B cell (primary cell): ENCODE measurements around the gene TLX1. TPM values are rescaled to one million over a fixed set of nuclear protein-coding genes. Genes with fewer than 3 reads are reported as not detected.
A peak's percentile ranks its signal among the peaks of the same experiment; 100 is the strongest.

Source experiments
- ATAC-seq: fragments of 200-7000 bp; cut with Tn5 transposase; one replicate; pipeline ENCODE4 v1.10.0; 2021; ENCODE audit warnings: low read depth, mild to moderate bottlenecking, moderate number of reproducible peaks, moderate library complexity
- CTCF ChIA-PET: fragments of 350-600 bp; sonication (Branson Sonifier 250); formaldehyde crosslinking; loops from one replicate; lab custom pipeline; 2021; ENCODE audit warnings: antibody characterized with exemption, inconsistent platforms; lab: Charles Lee
- POLR2A ChIA-PET: fragments of 350-600 bp; sonication (Branson Sonifier 250); formaldehyde crosslinking; loops from one replicate; lab custom pipeline; 2021; ENCODE audit warnings: antibody characterized with exemption; lab: Charles Lee
- DNase-seq: peaks from one replicate; pipeline ENCODE4 v3.0.0; 2013
- H2AFZ ChIP-seq: 2 replicates; pipeline ENCODE4 v1.6.1; 2012; ENCODE audit warnings: mild to moderate bottlenecking, low read depth, low read length; ENCODE audit not compliant: insufficient read depth, poor library complexity, severe bottlenecking
- H3K27ac ChIP-seq, 2 donors: 1 replicate in 1 of 2; 2 replicates in 1 of 2; pipeline ENCODE4 v1.5.1; 2012 to 2013; ENCODE audit warnings: low read length in 2 of 2, mild to moderate bottlenecking in 2 of 2, moderate library complexity in 1 of 2
- H3K27me3 ChIP-seq, 4 experiments: fragments of 200-600 bp in 1 of 4; sonication (generic) in 1 of 4; replicated peaks in 1 of 4; 1 replicate in 2 of 4; 2 replicates in 2 of 4; pipeline versions ENCODE4 v1.6.1 to v1.7.0; 2013 to 2016; ENCODE audit warnings: low read length in 3 of 4, mild to moderate bottlenecking in 2 of 4, mixed read lengths in 1 of 4, moderate library complexity in 1 of 4; ENCODE audit not compliant: insufficient read depth in 4 of 4, control insufficient read depth in 3 of 4; ENCODE audit errors: control extremely low read depth in 1 of 4
- H3K36me3 ChIP-seq, 2 experiments: replicated peaks in 1 of 2; 1 replicate in 1 of 2; 2 replicates in 1 of 2; pipeline versions ENCODE4 v1.6.1 to v1.7.1; 2013; ENCODE audit warnings: low read length in 1 of 2; ENCODE audit not compliant: insufficient read depth in 2 of 2, control insufficient read depth in 1 of 2; ENCODE audit errors: control extremely low read depth in 1 of 2, extremely low read depth in 1 of 2
- H3K4me1 ChIP-seq, 2 donors: fragments of 200-600 bp in 1 of 2; sonication (generic) in 1 of 2; 1 replicate in 1 of 2; 2 replicates in 1 of 2; pipeline versions ENCODE4 v1.5.1 to v1.6.1; 2013 to 2017; ENCODE audit warnings: low read length in 2 of 2; ENCODE audit not compliant: control insufficient read depth in 2 of 2, insufficient read depth in 2 of 2
- H3K4me2 ChIP-seq: replicated peaks from 2 replicates; pipeline ENCODE3; 2012; ENCODE audit warnings: mild to moderate bottlenecking, low read depth, low read length; ENCODE audit not compliant: poor library complexity, severe bottlenecking
- H3K4me3 ChIP-seq, 5 experiments: fragments of 200-600 bp in 1 of 5; sonication (generic) in 1 of 5; 1 replicate in 3 of 5; 2 replicates in 2 of 5; pipeline versions ENCODE4 v1.5.1 to v1.7.0; 2011 to 2016; ENCODE audit warnings: low read length in 4 of 5, mild to moderate bottlenecking in 4 of 5, low read depth in 2 of 5, control low read depth in 1 of 5, moderate library complexity in 1 of 5; ENCODE audit not compliant: insufficient read depth in 1 of 5; ENCODE audit errors: control extremely low read depth in 1 of 5, extremely low read depth in 1 of 5
- H3K79me2 ChIP-seq: fragments of 200-600 bp; sonication (generic); one replicate; pipeline ENCODE4 v1.6.0; 2016; ENCODE audit warnings: low read length; ENCODE audit not compliant: control insufficient read depth, insufficient read depth
- H3K9ac ChIP-seq: fragments of 200-600 bp; sonication (generic); 2 replicates; pipeline ENCODE4 v1.6.1; 2017; ENCODE audit warnings: mild to moderate bottlenecking, low read length, moderate library complexity
- H3K9me3 ChIP-seq, 3 donors: one replicate each; pipeline versions ENCODE4 v1.6.1 to v1.7.1; 2013; ENCODE audit warnings: low read length in 2 of 3; ENCODE audit not compliant: control insufficient read depth in 2 of 3, insufficient read depth in 1 of 3; ENCODE audit errors: control extremely low read depth in 1 of 3
- H4K20me1 ChIP-seq: 2 replicates; pipeline ENCODE4 v1.6.0; 2012; ENCODE audit warnings: mild to moderate bottlenecking, low read length; ENCODE audit not compliant: insufficient read depth, control insufficient read depth, poor library complexity, severe bottlenecking
- H3K27ac Mint-ChIP-seq: one replicate; pipeline ENCODE4 v1.8.0; 2021; ENCODE audit warnings: mixed read lengths
- H3K27me3 Mint-ChIP-seq: one replicate; pipeline ENCODE4 v1.8.0; 2021; ENCODE audit warnings: mixed read lengths
- H3K4me1 Mint-ChIP-seq: one replicate; pipeline ENCODE4 v1.8.0; 2021; ENCODE audit warnings: mixed read lengths
- H3K4me3 Mint-ChIP-seq: one replicate; pipeline ENCODE4 v1.8.0; 2021; ENCODE audit warnings: mixed read lengths
- H3K9me3 Mint-ChIP-seq: one replicate; pipeline ENCODE4 v1.8.0; 2022; ENCODE audit warnings: mixed read lengths; ENCODE audit not compliant: insufficient read depth
- CTCF ChIP-seq: fragments of 200-600 bp; IDR thresholded peaks from one replicate; pipeline ENCODE4 v1.8.0; 2022; ENCODE audit warnings: antibody characterized with exemption, mild to moderate bottlenecking
- EZH2 ChIP-seq: IDR thresholded peaks from 2 replicates; pipeline ENCODE4 v1.6.1; 2012; ENCODE audit warnings: borderline replicate concordance, low read depth, mild to moderate bottlenecking, moderate library complexity, low read length; ENCODE audit not compliant: insufficient read depth, poor library complexity, severe bottlenecking
- WGBS: methylation state at CpG from one replicate; pipeline ENCODE4 v1.1.5; 2013; ENCODE audit warnings: missing lambda C conversion rate; ENCODE audit not compliant: insufficient coverage; 5-methylcytosine and 5-hydroxymethylcytosine counted together
- intact Hi-C: fragments of 100-400 bp; cut with micrococcal nuclease; formaldehyde crosslinking; loops from one replicate; pipeline ENCODE4 v1.10.0; 2022
- polyA plus RNA-seq: library from polyadenylated mRNA; depleted of rRNA; stranded (reverse); fragments of >200 nt; gene quantifications from 2 replicates; pipeline ENCODE4 v1.2.3, GENCODE V29; 2012
- total RNA-seq, 2 donors: library from RNA; stranded (reverse); fragments of 120-200 nt in 1 of 2; gene quantifications; 1 replicate in 1 of 2; 2 replicates in 1 of 2; pipeline versions ENCODE4 v1.2.3 to v1.2.4, GENCODE V29; 2013 to 2022

TLX1 gene
- total and polyA plus RNA-seq, 2 donors (not counting 1 experiment from before 2014, with no cell fraction given) = not detected

- ChIA-PET POLR2A (interaction anchor here (0.6 kb wide), 1 partner anchor 684 kb away, joined by 3 read pairs; no protein-coding TSS in a partner anchor), CTCF (interaction anchor here (0.8 to 13.9 kb wide), 18 partner anchors 10 to 155 kb away, joined by 3 to 347 read pairs (median 5); partner anchors contain the start of genes PDZD7 and SFXN3)
- Mint-ChIP-seq H3K9me3 (no peaks in the 10 kb centered on the region), H3K27ac (no peak overlapping the region), H3K4me1 (peaks cover 2% of the 10 kb centered on the region), H3K27me3 (peaks cover 63% of the 10 kb centered on the region), H3K4me3 (no peak overlapping the region)
- Histone ChIP-seq H3K27ac (no peak overlapping the region), H3K9me3 (peaks cover 0 to 12% (median 0%) of the 10 kb centered on the region in 3 donors), H4K20me1 (no peaks in the 10 kb centered on the region), H3K79me2 (no peaks in the 10 kb centered on the region), H3K4me1 (no peaks in the 10 kb centered on the region), H3K4me2 (no peak overlapping the region), H3K27me3 (peaks cover 0 to 81% (median 9%) of the 10 kb centered on the region in 4 experiments), H3K36me3 (no peaks in the 10 kb centered on the region), H3K4me3 (no peak overlapping the region), H3K9ac (no peak overlapping the region), H2AFZ (no peak overlapping the region)
- TF ChIP-seq CTCF = no peak
- TF ChIP-seq EZH2 = no peak
- intact Hi-C loops = loop anchor here (1.0 to 5.0 kb wide), 2 partner anchors 47 to 477 kb away; no protein-coding TSS in a partner anchor
- DNase-seq = no peak
- WGBS = 70% methylated on average over 4 of the region's 6 CpGs
- ATAC-seq = no peak
These were observed 36.1 kb upstream of the TLX1 start for GRCh38 chr10:101095004-101095403.

GRCh38 chr10:101095550-101096213, 35.4 kb upstream of the TLX1 start:
- Mint-ChIP-seq H3K4me1 (peaks cover 2% of the 10 kb centered on the region), H3K9me3 (no peaks in the 10 kb centered on the region), H3K4me3 (no peak overlapping the region), H3K27ac (no peak overlapping the region), H3K27me3 (peaks cover 58% of the 10 kb centered on the region)
- intact Hi-C loops = loop anchor here (1.0 to 5.0 kb wide), 2 partner anchors 47 to 477 kb away; no protein-coding TSS in a partner anchor
- Histone ChIP-seq H3K9ac (no peak overlapping the region), H3K4me1 (no peaks in the 10 kb centered on the region), H3K27ac (no peak overlapping the region), H3K4me2 (no peak overlapping the region), H3K79me2 (no peaks in the 10 kb centered on the region), H3K4me3 (no peak overlapping the region), H3K9me3 (peaks cover 0 to 12% (median 0%) of the 10 kb centered on the region in 3 donors), H2AFZ (no peak overlapping the region), H3K27me3 (peaks cover 0 to 83% (median 10%) of the 10 kb centered on the region in 4 experiments), H4K20me1 (no peaks in the 10 kb centered on the region), H3K36me3 (no peaks in the 10 kb centered on the region)
- WGBS = 26% methylated on average over 5 of the region's 7 CpGs
- ATAC-seq (peak; percentile 92), DNase-seq (peak; percentile 76)
- POLR2A ChIA-PET = interaction anchor here (0.6 kb wide), 1 partner anchor 683 kb away, joined by 3 read pairs; no protein-coding TSS in a partner anchor
- CTCF ChIA-PET = interaction anchor here (0.6 to 13.9 kb wide), 27 partner anchors 11 to 475 kb away, joined by 3 to 347 read pairs (median 4); partner anchors contain the start of genes PDZD7 and SFXN3
- TF ChIP-seq CTCF = peak; percentile 87
- TF ChIP-seq EZH2 = no peak
